HG02798 (cell line): Measurements from ENCODE around the gene CROCC.
"Not testable (repeated sequence)": the region's sequence is repeated elsewhere in the genome, so short reads cannot be mapped to it uniquely, and the experiment has no call there.

Experiments used
- ATAC-seq: cut with Tn5 transposase; IDR thresholded peaks from one replicate; pipeline ENCODE4 v1.9.1; 2021; ENCODE audit warnings: mild to moderate bottlenecking; ENCODE audit not compliant: unreplicated experiment, poor library complexity

Gene CROCC

DNA sequence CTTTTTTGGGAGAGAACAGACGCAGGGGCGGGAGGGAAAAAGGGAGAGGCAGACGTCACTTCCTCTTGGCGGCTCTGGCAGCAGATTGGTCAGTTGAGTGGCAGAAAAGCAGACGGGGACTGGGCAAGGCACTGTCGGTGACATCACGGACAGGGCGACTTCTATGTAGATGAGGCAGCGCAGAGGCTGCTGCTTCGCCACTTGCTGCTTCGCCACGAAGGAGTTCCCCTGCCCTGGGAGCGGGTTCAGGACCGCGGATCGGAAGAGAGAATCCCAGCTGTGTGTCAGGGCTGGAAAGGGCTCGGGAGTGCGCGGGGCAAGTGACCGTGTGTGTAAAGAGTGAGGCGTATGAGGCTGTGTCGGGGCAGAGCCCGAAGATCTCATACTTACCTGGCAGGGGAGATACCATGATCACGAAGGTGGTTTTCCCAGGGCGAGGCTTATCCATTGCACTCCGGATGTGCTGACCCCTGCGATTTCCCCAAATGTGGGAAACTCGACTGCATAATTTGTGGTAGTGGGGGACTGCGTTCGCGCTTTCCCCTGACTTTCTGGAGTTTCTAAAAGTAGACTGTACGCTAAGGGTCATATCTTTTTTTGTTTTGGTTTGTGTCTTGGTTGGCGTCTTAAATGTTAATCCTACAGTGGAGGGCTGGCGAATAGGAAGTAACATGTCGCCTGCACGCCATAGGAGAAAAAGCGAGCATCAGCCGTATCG, 26.0 kb upstream of the CROCC start, which contains the start of gene RNU1-2:
Gene RNU1-2, plus strand, starts transcription at position 383 of the 718 bp plus-strand sequence.
- peak; percentile 99 for ATAC-seq

GRCh38 chr1:16896316-16897055, 25.2 kb upstream of the CROCC start:
- ATAC-seq, result peak; percentile 15

GRCh38 chr1:16897653-16898052, 24.1 kb upstream of the CROCC start:
- ATAC-seq, result not testable (repeated sequence)

DNA sequence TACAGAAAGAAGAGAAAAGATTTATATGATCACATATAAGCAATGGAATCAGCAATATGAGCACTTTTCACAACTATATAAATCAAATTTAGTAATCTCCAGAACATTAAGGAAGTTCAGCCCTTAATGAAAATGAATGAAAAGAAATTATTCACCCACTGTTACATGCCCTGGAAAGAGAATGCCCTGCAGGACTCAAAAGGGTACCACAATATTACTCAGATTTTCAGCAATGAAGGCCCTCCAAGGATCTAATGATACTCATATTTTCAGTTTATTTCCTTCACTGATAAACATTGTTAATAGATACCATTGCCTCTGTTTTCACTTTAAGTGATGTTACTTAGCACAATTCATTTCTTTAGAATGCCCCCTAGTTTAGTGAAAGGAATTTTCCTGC, 23.4 kb upstream of the CROCC start:
- ATAC-seq, result not testable (repeated sequence)

- ATAC-seq, result not testable (repeated sequence)
These were observed 22.7 kb upstream of the CROCC start for GRCh38 chr1:16899020-16899419.

DNA sequence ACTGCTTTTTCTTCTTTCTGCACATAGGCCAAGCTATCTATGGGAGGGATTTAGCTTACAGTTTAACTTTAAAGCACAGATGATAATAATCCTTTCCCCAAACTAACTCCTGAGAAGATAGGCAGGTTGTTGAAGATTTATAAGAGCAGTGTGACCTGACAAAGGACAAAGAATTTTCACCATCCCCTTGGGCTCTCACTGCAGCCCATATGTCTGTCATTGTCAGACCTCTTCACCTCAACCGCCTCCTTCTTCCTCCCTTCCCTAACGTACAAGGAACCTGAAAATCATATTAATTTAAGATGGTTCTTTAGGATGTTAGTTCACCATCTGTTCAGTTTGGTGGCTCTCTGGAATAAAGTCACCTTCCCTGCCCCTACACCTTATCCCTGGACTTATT, 21.0 kb upstream of the CROCC start:
- no peak for ATAC-seq

GRCh38 chr1:16901371-16901770, 20.4 kb upstream of the CROCC start:
- ATAC-seq, result not testable (repeated sequence)

DNA sequence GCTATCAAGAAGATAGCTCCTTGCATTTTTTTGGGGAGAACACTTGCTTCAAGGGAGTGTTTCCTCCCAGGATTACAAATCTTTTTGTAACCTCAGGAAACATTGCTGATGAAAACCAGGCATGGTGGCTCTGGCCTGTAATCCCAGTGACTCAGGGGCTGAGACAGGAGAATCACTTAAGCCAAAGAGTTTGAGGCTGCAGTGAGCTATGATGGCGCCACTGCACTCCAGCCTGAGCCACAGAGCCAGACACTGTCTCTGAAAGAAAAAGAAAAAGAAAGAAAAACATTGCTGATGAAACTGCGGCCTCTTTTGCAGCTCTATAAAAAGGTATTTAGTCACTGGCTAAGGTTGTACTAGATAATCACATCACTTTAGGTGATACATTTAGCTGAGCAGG, 18.7 kb upstream of the CROCC start:
- no peak for ATAC-seq

GRCh38 chr1:16903458-16903796, 18.3 kb upstream of the CROCC start:
- ATAC-seq, result no peak

DNA sequence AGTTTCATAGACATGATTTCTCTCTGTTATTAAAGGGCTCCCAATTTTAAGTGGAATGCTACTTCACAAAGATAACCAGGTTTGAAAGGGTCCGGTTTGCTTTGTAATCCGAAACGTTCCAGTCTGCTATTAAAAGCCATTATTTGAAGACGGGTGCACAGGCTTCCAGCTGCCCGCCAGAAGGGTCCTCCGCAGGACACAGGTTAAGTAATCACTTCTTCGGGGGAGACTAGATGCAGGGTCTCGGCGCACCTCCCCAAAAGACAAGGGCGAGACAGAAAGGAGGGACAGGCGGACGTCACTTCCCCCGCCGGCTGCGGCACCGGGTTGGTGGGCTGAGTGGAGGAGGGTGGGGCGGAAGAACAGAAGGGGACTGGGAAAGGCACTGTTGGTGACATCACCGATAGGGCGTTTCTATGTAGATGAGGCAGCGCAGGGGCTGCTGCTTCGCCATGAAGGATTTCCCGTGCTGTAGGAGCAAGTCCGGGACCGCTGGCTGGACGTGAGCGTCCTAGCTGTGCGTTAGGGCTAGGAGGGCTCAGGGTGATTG, 17.1 kb upstream of the CROCC start:
- ATAC-seq, result peak; percentile 94

GRCh38 chr1:16905110-16905867, 16.4 kb upstream of the CROCC start:
- ATAC-seq, result peak; percentile 76

DNA sequence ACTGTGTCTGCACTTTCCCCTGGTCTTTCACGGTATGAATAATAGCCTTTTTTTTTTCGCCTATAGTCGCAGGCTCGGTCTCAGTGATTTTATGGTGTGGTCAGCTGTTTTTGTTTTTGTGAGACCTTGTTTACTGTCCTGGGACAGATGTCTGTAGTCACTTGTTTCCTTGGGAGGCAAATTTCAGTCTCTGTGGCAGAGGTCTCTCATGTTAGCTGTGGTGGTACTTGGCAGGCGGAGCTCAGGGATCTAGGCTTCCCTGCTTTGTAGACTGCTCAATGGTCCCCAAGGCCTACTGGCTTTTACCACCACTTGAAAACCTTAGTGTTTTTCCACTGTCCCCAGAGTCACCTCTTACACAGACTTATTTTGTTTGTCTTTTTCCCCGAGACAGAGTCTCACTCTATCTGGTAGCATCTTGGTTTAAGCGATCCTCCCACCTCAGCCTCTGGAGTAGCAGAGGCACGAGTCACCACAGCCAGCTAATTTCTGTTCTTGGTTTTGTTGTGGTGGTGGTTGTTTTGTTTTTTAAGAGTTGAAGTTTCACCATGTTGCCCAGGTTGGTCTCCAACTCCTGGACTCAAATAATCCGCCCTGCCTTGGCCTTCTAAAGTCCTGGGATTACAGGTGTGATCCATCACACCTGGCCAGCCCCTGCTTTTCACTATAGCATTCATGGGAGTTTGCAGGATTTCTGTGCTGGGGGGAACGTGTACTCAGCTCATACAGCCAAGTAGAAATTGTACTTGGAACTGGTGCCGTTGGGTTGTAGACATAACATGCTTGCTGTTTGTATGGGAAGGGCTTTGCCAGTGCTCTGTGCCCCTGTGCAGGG, 15.6 kb upstream of the CROCC start:
- no peak for ATAC-seq

DNA sequence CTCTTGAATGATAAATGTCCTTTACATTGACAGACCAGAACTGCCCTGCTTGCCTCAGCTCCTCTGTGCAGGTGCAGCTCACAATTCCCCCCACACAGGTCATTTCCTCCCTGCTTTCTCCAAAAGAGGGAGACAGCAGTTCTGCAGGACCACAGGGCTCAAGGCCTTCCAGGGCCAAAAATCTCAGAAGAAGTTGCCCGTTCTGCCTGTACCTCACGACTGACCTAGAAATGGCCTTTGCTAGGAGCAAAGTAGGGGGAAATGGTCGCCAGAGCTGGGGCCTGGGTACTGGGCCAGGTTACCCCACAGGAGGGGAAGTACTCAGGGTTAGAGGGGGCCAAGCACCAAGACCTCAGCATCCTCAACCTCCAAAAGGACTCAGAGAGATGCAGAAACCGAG, 14.9 kb upstream of the CROCC start:
- ATAC-seq, result no peak

DNA sequence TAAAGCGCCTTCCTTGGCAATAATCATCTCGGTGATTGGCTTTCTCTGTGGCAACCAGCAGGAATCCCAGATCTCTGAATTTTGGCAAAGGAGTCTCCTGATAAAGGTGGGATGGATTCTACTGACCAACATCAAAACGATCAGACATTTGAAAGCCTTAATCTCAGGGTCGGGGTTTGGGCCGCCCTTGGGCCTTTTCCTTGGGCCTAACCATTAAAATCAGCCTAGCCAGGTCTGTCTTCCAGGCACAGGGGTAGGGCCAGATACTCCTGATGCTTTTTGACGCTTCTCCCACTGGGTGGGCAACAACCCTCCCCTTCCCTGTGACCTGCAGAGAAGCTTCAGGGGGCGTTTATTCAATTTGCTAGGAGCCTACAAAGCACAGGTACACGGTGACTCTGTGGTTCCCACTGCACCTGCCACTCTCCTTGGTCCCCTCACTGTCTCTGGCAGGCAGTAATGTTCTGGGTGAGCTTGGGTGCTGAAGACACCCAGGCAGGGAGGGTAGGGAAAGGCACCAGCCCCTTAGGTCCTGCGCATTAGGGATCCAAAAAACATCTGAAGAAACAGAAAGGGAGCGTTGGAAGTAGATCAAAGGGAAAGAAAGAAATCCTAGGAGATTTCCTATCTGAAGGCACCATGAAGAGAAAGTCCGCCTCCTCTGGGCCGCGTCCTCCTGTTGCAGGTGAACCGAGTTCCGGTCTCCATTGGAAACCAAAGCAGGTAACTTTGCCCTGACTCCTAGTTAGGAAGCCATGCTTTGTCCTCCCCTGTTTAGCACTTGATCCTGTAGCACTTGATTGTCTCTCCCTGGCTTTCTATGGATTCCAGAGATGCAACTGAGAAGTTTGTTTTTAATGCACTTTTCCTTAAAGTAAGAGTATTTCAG, 13.6 kb upstream of the CROCC start:
- no peak for ATAC-seq

- ATAC-seq, result not testable (repeated sequence)
These were observed 9.6 kb upstream of the CROCC start for GRCh38 chr1:16911851-16912721.

GRCh38 chr1:16912742-16913141, 9.0 kb upstream of the CROCC start:
- ATAC-seq, result not testable (repeated sequence)

- ATAC-seq, result no peak
These were observed 8.4 kb upstream of the CROCC start for GRCh38 chr1:16913181-16913832.
